Duodenal mucosa (tissue), 2 donors: ENCODE data around the gene WWOX.

Source experiments
- H3K27ac ChIP-seq: one replicate; pipeline ENCODE4 v1.7.0; 2013; ENCODE audit warnings: low read depth, low read length
- H3K27me3 ChIP-seq, 2 donors: one replicate each; pipeline ENCODE4 v1.7.0; 2013; ENCODE audit warnings: low read length in 2 of 2, control low read depth in 1 of 2; ENCODE audit not compliant: insufficient read depth in 2 of 2, control insufficient read depth in 1 of 2
- H3K36me3 ChIP-seq, 2 donors: one replicate each; pipeline ENCODE4 v1.7.0; 2013; ENCODE audit warnings: low read length in 2 of 2, control low read depth in 1 of 2; ENCODE audit not compliant: insufficient read depth in 2 of 2, control insufficient read depth in 1 of 2
- H3K4me1 ChIP-seq, 2 donors: one replicate each; pipeline ENCODE4 v1.7.0; 2013; ENCODE audit warnings: low read length in 2 of 2, control low read depth in 1 of 2; ENCODE audit not compliant: insufficient read depth in 2 of 2, control insufficient read depth in 1 of 2
- H3K4me3 ChIP-seq, 2 donors: one replicate each; pipeline ENCODE4 v1.7.0; 2013; ENCODE audit warnings: low read length in 2 of 2, low read depth in 1 of 2
- H3K9ac ChIP-seq, 2 donors: one replicate each; pipeline ENCODE4 v1.7.0; 2013; ENCODE audit warnings: low read length in 2 of 2, low read depth in 1 of 2
- H3K9me3 ChIP-seq, 2 donors: one replicate each; pipeline ENCODE4 v1.7.0; 2013; ENCODE audit warnings: low read length in 2 of 2, control low read depth in 1 of 2; ENCODE audit not compliant: control insufficient read depth in 1 of 2

WWOX gene

GRCh38 chr16:78415669-78416068, 316.2 kb downstream of the WWOX start:
- no peaks in the 10 kb centered on the region for H3K27me3 ChIP-seq
- no peak overlapping the region for H3K27ac ChIP-seq
- H3K4me3 ChIP-seq: no peak overlapping the region
- H3K9me3 ChIP-seq: peaks cover 6 to 13% of the 10 kb centered on the region in 2 donors
- no peaks in the 10 kb centered on the region for H3K36me3 ChIP-seq
- H3K4me1 ChIP-seq: no peaks in the 10 kb centered on the region
- no peak overlapping the region for H3K9ac ChIP-seq

GRCh38 chr16:78416400-78416799, 316.9 kb downstream of the WWOX start:
- no peak overlapping the region for H3K4me3 ChIP-seq
- no peaks in the 10 kb centered on the region for H3K4me1 ChIP-seq
- H3K27me3 ChIP-seq: no peaks in the 10 kb centered on the region
- no peak overlapping the region for H3K9ac ChIP-seq
- H3K27ac ChIP-seq: no peak overlapping the region
- H3K9me3 ChIP-seq: peaks cover 6 to 13% of the 10 kb centered on the region in 2 donors
- no peaks in the 10 kb centered on the region for H3K36me3 ChIP-seq

GRCh38 chr16:78421181-78421708, 321.8 kb downstream of the WWOX start:
- Histone ChIP-seq H3K36me3 (no peaks in the 10 kb centered on the region), H3K4me3 (no peak overlapping the region), H3K9ac (no peak overlapping the region), H3K27me3 (no peaks in the 10 kb centered on the region), H3K9me3 (no peaks in the 10 kb centered on the region), H3K27ac (no peak overlapping the region), H3K4me1 (no peaks in the 10 kb centered on the region)

GRCh38 chr16:78425281-78425680, 325.8 kb downstream of the WWOX start:
- no peaks in the 10 kb centered on the region for H3K4me1 ChIP-seq
- H3K36me3 ChIP-seq: no peaks in the 10 kb centered on the region
- H3K9me3 ChIP-seq: no peaks in the 10 kb centered on the region
- no peak overlapping the region for H3K4me3 ChIP-seq
- no peak overlapping the region for H3K27ac ChIP-seq
- H3K27me3 ChIP-seq: no peaks in the 10 kb centered on the region
- no peak overlapping the region for H3K9ac ChIP-seq

- no peak overlapping the region for H3K9ac ChIP-seq
- H3K27me3 ChIP-seq: no peaks in the 10 kb centered on the region
- H3K36me3 ChIP-seq: no peaks in the 10 kb centered on the region
- H3K4me3 ChIP-seq: no peak overlapping the region
- no peak overlapping the region for H3K27ac ChIP-seq
- no peaks in the 10 kb centered on the region for H3K9me3 ChIP-seq
- no peaks in the 10 kb centered on the region for H3K4me1 ChIP-seq
These were observed 326.5 kb downstream of the WWOX start for GRCh38 chr16:78425891-78426510.

- no peak overlapping the region for H3K9ac ChIP-seq
- no peaks in the 10 kb centered on the region for H3K9me3 ChIP-seq
- no peaks in the 10 kb centered on the region for H3K4me1 ChIP-seq
- H3K27ac ChIP-seq: no peak overlapping the region
- H3K27me3 ChIP-seq: no peaks in the 10 kb centered on the region
- H3K36me3 ChIP-seq: no peaks in the 10 kb centered on the region
- no peak overlapping the region for H3K4me3 ChIP-seq
These were observed 328.7 kb downstream of the WWOX start for GRCh38 chr16:78428193-78428592.

DNA sequence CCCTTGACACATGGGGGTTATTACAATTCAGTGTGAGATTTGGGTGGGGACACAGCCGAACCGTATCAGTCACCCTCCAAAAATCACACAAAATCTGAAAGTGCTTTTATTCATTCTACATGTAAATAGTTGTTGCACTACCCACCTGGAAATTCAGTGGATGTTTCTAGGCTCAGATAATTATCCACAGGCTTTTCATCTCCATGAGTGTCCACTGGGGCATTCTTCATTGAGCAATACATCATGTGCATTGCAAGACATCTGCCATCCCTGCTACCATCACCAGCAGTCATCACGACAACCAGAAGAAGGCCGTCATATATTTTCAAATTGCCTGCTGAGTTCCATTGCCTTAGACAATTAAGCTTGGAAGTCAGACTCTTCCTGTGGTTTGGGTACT, 330.8 kb downstream of the WWOX start:
- no peaks in the 10 kb centered on the region for H3K4me1 ChIP-seq

DNA sequence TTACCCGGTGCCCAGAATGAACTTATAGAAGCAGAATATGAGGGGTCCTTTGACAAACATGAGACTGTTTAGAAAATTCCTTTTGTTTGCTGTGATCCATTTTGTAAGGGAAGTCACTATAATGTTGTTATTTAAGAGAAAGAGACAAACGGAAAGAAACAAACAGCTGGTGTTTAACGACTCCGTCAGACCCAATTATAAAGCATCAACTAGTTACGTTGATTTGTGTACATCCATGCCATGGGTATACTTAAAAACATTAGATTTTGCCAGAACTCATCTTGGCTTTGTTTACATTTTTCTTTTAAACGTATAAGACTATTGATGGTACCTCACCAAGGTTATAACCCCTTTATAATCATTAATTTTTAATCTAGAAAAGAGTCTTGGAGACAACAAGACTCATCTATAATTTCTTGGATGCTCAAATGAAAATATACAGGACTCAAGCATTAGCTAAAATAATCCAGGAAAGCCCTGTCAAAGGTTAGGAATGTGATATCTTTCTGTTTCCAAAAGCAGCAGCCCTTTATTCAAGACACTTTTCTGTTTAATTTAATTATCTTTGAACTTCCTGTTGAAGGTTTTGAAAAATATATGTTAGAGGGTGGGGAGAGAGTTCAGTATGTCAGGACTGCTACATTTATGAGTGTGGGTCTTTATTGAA, 331.7 kb downstream of the WWOX start:
- H3K27ac ChIP-seq: no peak overlapping the region
- H3K4me3 ChIP-seq: no peak overlapping the region
- H3K9me3 ChIP-seq: no peaks in the 10 kb centered on the region
- no peaks in the 10 kb centered on the region for H3K4me1 ChIP-seq
- no peaks in the 10 kb centered on the region for H3K36me3 ChIP-seq
- H3K9ac ChIP-seq: no peak overlapping the region
- H3K27me3 ChIP-seq: no peaks in the 10 kb centered on the region

More for the DNA sequence above, 330.8 kb downstream of the WWOX start:
- Histone ChIP-seq H3K27me3 (no peaks in the 10 kb centered on the region), H3K27ac (no peak overlapping the region), H3K9me3 (no peaks in the 10 kb centered on the region), H3K4me3 (no peak overlapping the region), H3K36me3 (no peaks in the 10 kb centered on the region), H3K9ac (no peak overlapping the region)

- Histone ChIP-seq H3K36me3 (no peaks in the 10 kb centered on the region), H3K4me3 (no peak overlapping the region), H3K27ac (no peak overlapping the region), H3K9me3 (no peaks in the 10 kb centered on the region), H3K27me3 (no peaks in the 10 kb centered on the region), H3K9ac (no peak overlapping the region), H3K4me1 (no peaks in the 10 kb centered on the region)
These were observed 332.2 kb downstream of the WWOX start for GRCh38 chr16:78431701-78432100.

DNA sequence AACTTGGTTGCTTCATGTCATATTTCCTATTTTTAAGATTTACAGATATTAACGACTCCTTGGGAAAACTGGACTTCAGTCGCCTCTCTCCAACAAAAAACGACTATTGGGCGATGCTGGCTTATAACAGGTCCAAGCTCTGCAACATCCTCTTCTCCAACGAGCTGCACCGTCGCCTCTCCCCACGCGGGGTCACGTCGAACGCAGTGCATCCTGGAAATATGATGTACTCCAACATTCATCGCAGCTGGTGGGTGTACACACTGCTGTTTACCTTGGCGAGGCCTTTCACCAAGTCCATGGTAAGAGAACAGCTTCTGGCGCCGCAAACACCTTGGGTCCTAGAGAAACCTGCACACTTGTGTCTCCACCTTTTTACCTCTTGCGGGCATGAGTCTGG, 333.0 kb downstream of the WWOX start:
- no peaks in the 10 kb centered on the region for H3K4me1 ChIP-seq
- H3K9ac ChIP-seq: no peak overlapping the region
- no peak overlapping the region for H3K4me3 ChIP-seq
- H3K36me3 ChIP-seq: no peaks in the 10 kb centered on the region
- no peak overlapping the region for H3K27ac ChIP-seq
- no peaks in the 10 kb centered on the region for H3K27me3 ChIP-seq
- no peaks in the 10 kb centered on the region for H3K9me3 ChIP-seq
